K562 (cell line): ENCODE results near the gene SUCO. TPM values are rescaled to one million over a fixed set of nuclear protein-coding genes. Genes with fewer than 3 reads are reported as not detected.

Experiments used
- ARID1B ChIP-seq: fragments of 450-650 bp; IDR thresholded peaks from 2 replicates; pipeline ENCODE4 v1.6.1; 2016; ENCODE audit warnings: antibody characterized with exemption, mild to moderate bottlenecking, inconsistent platforms
- ATF7 ChIP-seq: fragments of 450-650 bp; IDR thresholded peaks from 2 replicates; pipeline ENCODE4 v1.7.1; 2014; ENCODE audit warnings: mild to moderate bottlenecking, moderate library complexity
- CBFA2T3 ChIP-seq: fragments of 450-650 bp; IDR thresholded peaks from 2 replicates; pipeline ENCODE4 v1.6.1; 2017
- CREM ChIP-seq: IDR thresholded peaks from 2 replicates; pipeline ENCODE4 v1.6.1; 2014; ENCODE audit warnings: antibody characterized with exemption, low read depth
- DMBX1 ChIP-seq: fragments of 250-450 bp; sonication (Bioruptor Pico); IDR thresholded peaks from 2 replicates; pipeline ENCODE4 v1.8.0; 2022; ENCODE audit warnings: inconsistent platforms, mild to moderate bottlenecking, moderate library complexity, borderline replicate concordance
- DNMT1 ChIP-seq: fragments of 450-650 bp; IDR thresholded peaks from 2 replicates; pipeline ENCODE4 v1.6.1; 2016; ENCODE audit warnings: antibody characterized with exemption, mild to moderate bottlenecking
- ESRRB ChIP-seq: fragments of 250-450 bp; sonication (Bioruptor Pico); IDR thresholded peaks from 2 replicates; pipeline ENCODE4 v1.5.0; 2020; ENCODE audit warnings: mild to moderate bottlenecking, moderate library complexity, borderline replicate concordance
- KLF6 ChIP-seq: fragments of 250-450 bp; sonication (Bioruptor Pico); IDR thresholded peaks from 2 replicates; pipeline ENCODE4 v1.4.0; 2020; ENCODE audit warnings: mild to moderate bottlenecking, moderate library complexity, borderline replicate concordance
- MAFG ChIP-seq: fragments of 450-650 bp; conservative IDR thresholded peaks from 2 replicates; pipeline ENCODE4 v1.6.1; 2016; ENCODE audit warnings: missing genetic modification characterization, missing compliant biosample characterization
- RERE ChIP-seq: sonication (generic); formaldehyde crosslinking; IDR thresholded peaks from 2 replicates; pipeline ENCODE4 v1.8.0; 2023; ENCODE audit warnings: missing genetic modification reagents, mild to moderate bottlenecking, borderline replicate concordance
- SREBF2 ChIP-seq: sonication (generic); formaldehyde crosslinking; IDR thresholded peaks from 2 replicates; pipeline ENCODE4 v1.4.0; 2020; ENCODE audit warnings: mild to moderate bottlenecking, missing genetic modification reagents
- SRSF3 ChIP-seq: fragments of 200-400 bp; formaldehyde crosslinking; IDR thresholded peaks from 2 replicates; pipeline ENCODE4 v1.6.1; 2016; ENCODE audit warnings: mild to moderate bottlenecking, low read length, moderate library complexity; ENCODE audit not compliant: insufficient read depth
- ZBTB17 ChIP-seq: fragments of 450-650 bp; formaldehyde crosslinking; IDR thresholded peaks from 2 replicates; pipeline ENCODE4 v1.4.0; 2020; ENCODE audit warnings: mild to moderate bottlenecking
- polyA plus RNA-seq, 8 experiments: library from polyadenylated mRNA; depleted of rRNA in 4 of 8; stranded (reverse) in 5 of 8; unstranded in 3 of 8; fragments of >200 nt; fragmentation: Nextera tagmentation in 2 of 8; fragmentation: Illumina TruSeq in 1 of 8; extraction: Ambion mirVana in 2 of 8; extraction: Trizol in 1 of 8; gene quantifications; 2 replicates each; pipeline versions ENCODE4 v1.2.1 to v1.2.3, GENCODE V29; 2011 to 2014; ENCODE audit warnings: inconsistent platforms in 1 of 8, missing spikeins in 1 of 8
- total RNA-seq, 7 experiments: library from RNA; depleted of rRNA in 6 of 7; stranded (reverse); fragments of >200 nt in 6 of 7; fragmentation: Illumina TruSeq in 2 of 7; extraction: Trizol in 2 of 7; gene quantifications; 2 replicates each; pipeline versions ENCODE4 v1.2.1 to v1.2.3, GENCODE V29; 2011 to 2021; ENCODE audit warnings: low replicate concordance in 1 of 7
- TF ChIP-seq, protein P1 (sequence below): sonication (generic); formaldehyde crosslinking; IDR thresholded peaks from 2 replicates; pipeline ENCODE4 v1.8.1; 2023; ENCODE audit warnings: mild to moderate bottlenecking, missing genetic modification reagents
- TF ChIP-seq, protein P2 (sequence below): fragments of 450-650 bp; formaldehyde crosslinking; IDR thresholded peaks from 2 replicates; pipeline ENCODE4 v1.4.0; 2022; ENCODE audit warnings: missing genetic modification characterization

SUCO gene
- total and polyA plus RNA-seq, 9 of the 15 experiments (the other 6 are each of a cell fraction or from before 2014, with no cell fraction given), result 2.5 to 20.6 (median 14.3) TPM

- TF ChIP-seq, protein P1, sequence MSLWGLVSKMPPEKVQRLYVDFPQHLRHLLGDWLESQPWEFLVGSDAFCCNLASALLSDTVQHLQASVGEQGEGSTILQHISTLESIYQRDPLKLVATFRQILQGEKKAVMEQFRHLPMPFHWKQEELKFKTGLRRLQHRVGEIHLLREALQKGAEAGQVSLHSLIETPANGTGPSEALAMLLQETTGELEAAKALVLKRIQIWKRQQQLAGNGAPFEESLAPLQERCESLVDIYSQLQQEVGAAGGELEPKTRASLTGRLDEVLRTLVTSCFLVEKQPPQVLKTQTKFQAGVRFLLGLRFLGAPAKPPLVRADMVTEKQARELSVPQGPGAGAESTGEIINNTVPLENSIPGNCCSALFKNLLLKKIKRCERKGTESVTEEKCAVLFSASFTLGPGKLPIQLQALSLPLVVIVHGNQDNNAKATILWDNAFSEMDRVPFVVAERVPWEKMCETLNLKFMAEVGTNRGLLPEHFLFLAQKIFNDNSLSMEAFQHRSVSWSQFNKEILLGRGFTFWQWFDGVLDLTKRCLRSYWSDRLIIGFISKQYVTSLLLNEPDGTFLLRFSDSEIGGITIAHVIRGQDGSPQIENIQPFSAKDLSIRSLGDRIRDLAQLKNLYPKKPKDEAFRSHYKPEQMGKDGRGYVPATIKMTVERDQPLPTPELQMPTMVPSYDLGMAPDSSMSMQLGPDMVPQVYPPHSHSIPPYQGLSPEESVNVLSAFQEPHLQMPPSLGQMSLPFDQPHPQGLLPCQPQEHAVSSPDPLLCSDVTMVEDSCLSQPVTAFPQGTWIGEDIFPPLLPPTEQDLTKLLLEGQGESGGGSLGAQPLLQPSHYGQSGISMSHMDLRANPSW (CRISPR knock-in tag), result no peak
- TF ChIP-seq RERE (CRISPR knock-in tag) (no peak), ESRRB (no peak), CBFA2T3 (peak; percentile 75), DNMT1 (no peak), ARID1B (peak; percentile 78), SREBF2 (CRISPR knock-in tag) (no peak), DMBX1 (CRISPR knock-in tag) (0 out of 2 replicates have a peak, but pooled peaks have one; percentile 19), CREM (peak; percentile 43; the same call in 1 of the 2 replicates), MAFG (tag) (peak; percentile 70; the same call in 1 of the 2 replicates), SRSF3 (no peak), KLF6 (CRISPR knock-in tag) (no peak), ZBTB17 (CRISPR knock-in tag) (no peak), ATF7 (peak; percentile 33; the same call in 1 of the 2 replicates)
- TF ChIP-seq, protein P2, sequence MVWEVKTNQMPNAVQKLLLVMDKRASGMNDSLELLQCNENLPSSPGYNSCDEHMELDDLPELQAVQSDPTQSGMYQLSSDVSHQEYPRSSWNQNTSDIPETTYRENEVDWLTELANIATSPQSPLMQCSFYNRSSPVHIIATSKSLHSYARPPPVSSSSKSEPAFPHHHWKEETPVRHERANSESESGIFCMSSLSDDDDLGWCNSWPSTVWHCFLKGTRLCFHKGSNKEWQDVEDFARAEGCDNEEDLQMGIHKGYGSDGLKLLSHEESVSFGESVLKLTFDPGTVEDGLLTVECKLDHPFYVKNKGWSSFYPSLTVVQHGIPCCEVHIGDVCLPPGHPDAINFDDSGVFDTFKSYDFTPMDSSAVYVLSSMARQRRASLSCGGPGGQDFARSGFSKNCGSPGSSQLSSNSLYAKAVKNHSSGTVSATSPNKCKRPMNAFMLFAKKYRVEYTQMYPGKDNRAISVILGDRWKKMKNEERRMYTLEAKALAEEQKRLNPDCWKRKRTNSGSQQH (CRISPR knock-in tag), result no peak
Observed at GRCh38 chr1:172637522-172637921, 104.6 kb downstream of the SUCO start (continued).
